Superior temporal gyrus (tissue), 1 donor: Measurements from ENCODE around the gene HOXC11.

Source experiments
- DNase-seq: peaks from one replicate; pipeline ENCODE4 v3.0.0-alpha.2; 2016; ENCODE audit errors: extremely low spot score

The HOXC11 gene

GRCh38 chr12:53972722-53973235, at the start of gene HOXC11:
TSS of gene HOXC11 (plus strand) at chr12:53973126. CDS start at chr12:53973242, 116 bp downstream.
- no peak for DNase-seq

- no peak for DNase-seq
These were observed 48.2 kb upstream of the HOXC11 start for GRCh38 chr12:53924521-53925405.

GRCh38 chr12:53927220-53928029, 45.5 kb upstream of the HOXC11 start:
- DNase-seq: no peak

- DNase-seq: no peak
These were observed 44.7 kb upstream of the HOXC11 start for GRCh38 chr12:53928054-53928835.

GRCh38 chr12:53929527-53929926, 43.4 kb upstream of the HOXC11 start:
- no peak for DNase-seq

- DNase-seq: no peak
These were observed 42.2 kb upstream of the HOXC11 start for GRCh38 chr12:53930591-53931255.

- no peak for DNase-seq
These were observed 40.9 kb upstream of the HOXC11 start for GRCh38 chr12:53931844-53932581.

- DNase-seq: no peak
These were observed 40.0 kb upstream of the HOXC11 start for GRCh38 chr12:53932915-53933314.

GRCh38 chr12:53935383-53936341, 37.3 kb upstream of the HOXC11 start:
- DNase-seq: no peak

- DNase-seq: no peak
These were observed 35.8 kb upstream of the HOXC11 start for GRCh38 chr12:53937099-53937498.

- no peak for DNase-seq
These were observed 35.2 kb upstream of the HOXC11 start for GRCh38 chr12:53937596-53938325.

GRCh38 chr12:53938326-53939140, 34.4 kb upstream of the HOXC11 start, which contains the start of gene HOXC13:
TSS of gene HOXC13 (plus strand) at chr12:53938831. CDS start at chr12:53938907, 76 bp downstream.
- DNase-seq: no peak

- no peak for DNase-seq
These were observed 33.5 kb upstream of the HOXC11 start for GRCh38 chr12:53939141-53940108.

GRCh38 chr12:53940443-53941014, 32.4 kb upstream of the HOXC11 start:
- DNase-seq: no peak

- DNase-seq: no peak
These were observed 31.7 kb upstream of the HOXC11 start for GRCh38 chr12:53941187-53941586.

GRCh38 chr12:53941750-53942149, 31.2 kb upstream of the HOXC11 start:
- DNase-seq: no peak
